Fibroblast of mammary gland (primary cell): ENCODE results near the gene ABLIM3.

Experiments
- DNase-seq: peaks from one replicate; pipeline ENCODE4 v3.0.0-alpha.2; 2010; ENCODE audit warnings: low read depth
- H3K4me3 ChIP-seq: 2 replicates; pipeline ENCODE4 v1.5.1; 2011; ENCODE audit warnings: low read depth, mild to moderate bottlenecking, low read length, moderate library complexity; ENCODE audit not compliant: control insufficient read depth
- TF ChIP-seq, protein P1 (sequence below): conservative IDR thresholded peaks from 2 replicates; pipeline ENCODE4 v1.5.1; 2011; ENCODE audit warnings: low read depth, low read length, inconsistent platforms; ENCODE audit not compliant: control insufficient read depth, insufficient read depth

ABLIM3 gene

DNA sequence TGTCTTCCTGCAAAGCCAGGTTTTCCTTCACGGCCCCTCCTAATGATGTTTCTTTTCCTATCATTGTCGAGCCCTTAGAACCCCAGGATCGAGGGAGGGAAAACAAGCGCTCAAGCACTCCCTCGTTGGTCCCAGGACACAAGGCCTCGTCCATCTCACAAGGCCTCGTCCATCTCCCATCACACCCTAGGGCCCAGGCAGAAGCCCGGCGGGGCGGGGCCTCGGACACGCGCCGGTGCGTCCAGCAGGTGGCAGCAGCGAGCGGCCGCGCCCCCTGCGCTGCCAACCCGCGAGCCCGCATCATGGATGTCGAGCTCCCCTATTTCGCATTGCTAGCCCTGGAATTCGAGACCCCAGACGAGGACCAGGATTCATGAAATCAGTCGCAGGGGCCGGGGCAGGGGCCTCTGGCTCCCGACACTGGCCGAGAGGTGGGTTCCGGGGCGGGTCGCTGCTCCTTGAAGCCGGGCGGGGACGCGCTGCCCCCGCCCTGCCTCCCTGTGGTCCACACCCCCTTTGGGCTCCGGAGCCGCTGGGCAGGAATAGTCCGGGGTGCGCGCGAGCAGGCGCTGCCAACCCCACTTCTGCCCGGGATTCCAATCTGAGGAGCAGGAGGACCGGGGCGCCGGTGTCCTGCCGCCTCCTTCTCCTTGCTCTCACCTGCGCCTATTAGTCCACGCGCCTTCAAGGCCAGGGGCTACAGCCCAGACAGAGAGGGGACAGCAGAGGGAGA, at the start of gene ABLIM3:
Gene ABLIM3 (plus strand): TSS at position 270 of the 733 bp plus-strand sequence. CDS start 603 bp downstream, outside the sequence.
- peak within 1 kb of the TSS; percentile 96 for H3K4me3 ChIP-seq
- TF ChIP-seq, protein P1, sequence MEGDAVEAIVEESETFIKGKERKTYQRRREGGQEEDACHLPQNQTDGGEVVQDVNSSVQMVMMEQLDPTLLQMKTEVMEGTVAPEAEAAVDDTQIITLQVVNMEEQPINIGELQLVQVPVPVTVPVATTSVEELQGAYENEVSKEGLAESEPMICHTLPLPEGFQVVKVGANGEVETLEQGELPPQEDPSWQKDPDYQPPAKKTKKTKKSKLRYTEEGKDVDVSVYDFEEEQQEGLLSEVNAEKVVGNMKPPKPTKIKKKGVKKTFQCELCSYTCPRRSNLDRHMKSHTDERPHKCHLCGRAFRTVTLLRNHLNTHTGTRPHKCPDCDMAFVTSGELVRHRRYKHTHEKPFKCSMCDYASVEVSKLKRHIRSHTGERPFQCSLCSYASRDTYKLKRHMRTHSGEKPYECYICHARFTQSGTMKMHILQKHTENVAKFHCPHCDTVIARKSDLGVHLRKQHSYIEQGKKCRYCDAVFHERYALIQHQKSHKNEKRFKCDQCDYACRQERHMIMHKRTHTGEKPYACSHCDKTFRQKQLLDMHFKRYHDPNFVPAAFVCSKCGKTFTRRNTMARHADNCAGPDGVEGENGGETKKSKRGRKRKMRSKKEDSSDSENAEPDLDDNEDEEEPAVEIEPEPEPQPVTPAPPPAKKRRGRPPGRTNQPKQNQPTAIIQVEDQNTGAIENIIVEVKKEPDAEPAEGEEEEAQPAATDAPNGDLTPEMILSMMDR: no peak
- peak; percentile 65 for DNase-seq

DNA sequence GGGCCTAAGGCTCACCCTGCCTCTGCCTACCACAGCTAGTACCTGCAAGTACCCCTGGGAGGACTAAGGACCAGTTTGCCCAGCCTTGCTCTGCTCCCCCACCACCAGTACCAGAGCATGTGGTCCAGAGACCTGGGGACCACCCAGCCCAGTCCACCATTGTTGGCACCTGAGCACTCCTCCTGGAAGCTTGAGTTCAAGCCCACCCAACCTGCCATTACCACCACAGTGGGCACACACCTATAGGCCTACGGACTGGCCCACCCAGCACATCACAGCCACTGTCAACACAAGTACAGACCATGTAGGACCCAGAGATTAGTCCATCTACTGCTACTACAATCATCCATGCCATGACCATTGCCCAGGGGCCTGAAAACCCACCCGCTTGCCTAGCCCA, 47.7 kb upstream of the ABLIM3 start:
- no peak overlapping the region for H3K4me3 ChIP-seq
- no peak for DNase-seq
- TF ChIP-seq, protein P1: no peak

DNA sequence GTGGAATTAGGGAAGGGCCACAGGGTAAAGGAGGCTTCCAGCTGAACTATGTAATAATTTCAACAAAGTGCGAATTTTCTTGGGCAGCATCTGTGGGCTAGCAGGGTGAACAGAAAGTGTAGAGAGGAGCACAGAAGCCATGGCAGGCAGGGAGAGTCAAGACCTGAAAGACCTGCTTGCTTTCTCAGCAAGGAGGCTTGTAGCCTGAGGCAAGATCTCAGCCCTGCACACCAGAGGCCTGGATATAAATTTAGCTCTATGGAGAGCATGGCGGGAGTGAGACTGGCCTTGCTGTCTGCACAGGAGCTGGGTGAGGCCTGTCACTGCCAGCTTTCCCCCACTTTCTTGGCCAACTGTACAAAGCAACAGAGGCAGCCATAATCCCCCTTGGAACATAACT, 46.3 kb upstream of the ABLIM3 start:
- no peak overlapping the region for H3K4me3 ChIP-seq
- TF ChIP-seq, protein P1: no peak
- DNase-seq: no peak

DNA sequence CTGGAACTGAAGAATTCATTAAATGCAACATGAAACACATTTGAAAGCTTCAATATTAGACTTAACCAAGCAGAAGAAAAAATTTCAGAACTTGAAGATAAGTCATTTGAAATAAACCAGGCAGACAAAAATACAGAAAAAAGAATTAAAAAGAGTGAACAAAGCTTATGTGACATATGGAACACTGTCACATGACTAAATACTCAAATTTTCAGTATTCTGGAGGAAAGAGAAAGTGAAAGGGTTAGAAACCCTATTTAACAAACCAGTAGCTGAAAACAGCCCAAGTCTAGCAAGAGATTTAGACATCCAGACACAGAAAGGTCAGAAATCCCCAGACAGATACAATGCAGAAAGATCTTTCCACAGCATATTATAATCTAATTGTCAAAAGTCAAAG, 41.4 kb upstream of the ABLIM3 start:
- H3K4me3 ChIP-seq: no peak overlapping the region
- TF ChIP-seq, protein P1: no peak
- no peak for DNase-seq

DNA sequence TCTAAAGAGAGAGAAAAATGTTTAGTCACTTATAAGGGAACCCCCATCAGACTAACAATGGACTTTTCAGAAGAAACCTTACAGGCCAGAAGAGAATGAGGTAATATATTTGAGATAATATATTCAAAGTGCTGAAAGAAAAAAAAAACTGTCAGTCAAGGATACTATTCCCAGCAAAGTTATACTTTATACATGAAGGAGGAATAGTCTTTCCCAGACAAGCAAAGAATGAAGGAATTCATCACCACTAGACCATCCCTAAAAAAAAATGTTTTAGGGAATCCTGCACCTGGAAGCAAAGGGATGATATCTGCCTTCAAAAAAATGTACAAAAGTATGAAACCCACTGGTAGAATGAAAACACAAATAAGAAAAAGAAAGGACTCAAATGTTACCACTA, 41.0 kb upstream of the ABLIM3 start:
- DNase-seq: no peak
- H3K4me3 ChIP-seq: no peak overlapping the region
- TF ChIP-seq, protein P1: no peak

DNA sequence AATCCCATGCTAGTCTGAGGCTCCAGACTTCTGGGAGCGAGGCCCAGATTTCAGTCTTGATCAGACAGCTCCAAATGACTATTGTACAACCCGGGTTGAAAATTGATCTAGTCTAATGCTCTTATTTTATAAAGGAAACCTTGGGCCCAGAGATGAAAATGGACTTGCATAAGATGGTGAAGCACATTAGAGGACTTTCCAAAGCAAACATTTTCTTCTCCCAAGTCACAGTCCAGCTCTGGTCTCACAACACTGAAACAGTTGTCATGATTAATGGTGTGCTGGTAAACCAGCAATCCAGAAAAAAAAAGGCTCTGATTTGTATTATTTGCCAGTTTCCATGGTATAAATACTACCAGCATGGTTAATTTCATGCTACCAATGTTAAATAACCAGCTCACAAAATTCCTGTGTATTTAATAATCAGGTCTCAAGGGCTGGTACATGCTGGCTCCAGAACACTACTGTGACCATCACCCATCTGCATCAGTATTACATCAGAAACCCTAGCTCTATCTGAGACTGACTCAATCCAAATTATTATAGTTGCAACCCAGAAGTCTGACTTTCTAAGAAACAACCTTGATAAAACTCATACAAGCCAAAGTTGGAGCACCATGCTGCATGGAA, 32.5 kb upstream of the ABLIM3 start:
- TF ChIP-seq, protein P1: no peak
- DNase-seq: peak; percentile 25
- H3K4me3 ChIP-seq: no peak overlapping the region
